Measurements from ENCODE around the gene FGD3. TPM values are rescaled to one million over a fixed set of nuclear protein-coding genes. Genes with fewer than 3 reads are reported as not detected.

Gene FGD3
- polyA plus RNA-seq, 1 experiment, result not detected

GRCh38 chr9:92968081-92968480 lies 20.8 kb downstream of the FGD3 start:
- Histone ChIP-seq H3K9me3 (ENCODE audit: control insufficient read depth, insufficient read depth, low read length) (no peaks in the 10 kb centered on the region; the same call in 1 of the 2 replicates), H3K27ac (ENCODE audit: low read depth, low read length) (no peak overlapping the region), H3K27me3 (ENCODE audit: control insufficient read depth, insufficient read depth, low read length) (no peaks in the 10 kb centered on the region), H3K4me3 (ENCODE audit: low read depth, low read length) (no peak overlapping the region)
- DNase-seq (ENCODE audit: low read depth, low spot score), result no peak
- TF ChIP-seq CTCF (IDR thresholded peaks at IDR 0.05; ENCODE audit: low read depth, low read length), result no peak
- POLR2A ChIA-PET, result no interaction called here
- CTCF ChIA-PET, result no interaction called here

- Histone ChIP-seq H3K4me3 (ENCODE audit: low read depth, low read length) (no peak overlapping the region), H3K27ac (ENCODE audit: low read depth, low read length) (no peak overlapping the region), H3K9me3 (ENCODE audit: control insufficient read depth, insufficient read depth, low read length) (no peaks in the 10 kb centered on the region), H3K27me3 (ENCODE audit: control insufficient read depth, insufficient read depth, low read length) (peaks cover 2% of the 10 kb centered on the region)
- no peak for DNase-seq (ENCODE audit: low read depth, low spot score)
- CTCF ChIA-PET, result interaction anchor here (0.6 kb wide), 1 partner anchor 17 kb away, joined by 12 read pairs; no protein-coding TSS in a partner anchor
- POLR2A ChIA-PET, result no interaction called here
- TF ChIP-seq CTCF (IDR thresholded peaks at IDR 0.05; ENCODE audit: low read depth, low read length), result no peak
Observed at GRCh38 chr9:92969516-92970466, 22.5 kb downstream of the FGD3 start.

GRCh38 chr9:92970467-92970923 lies 23.2 kb downstream of the FGD3 start:
- ChIA-PET CTCF (interaction anchor here (0.6 kb wide), 1 partner anchor 18 kb away, joined by 12 read pairs; no protein-coding TSS in a partner anchor), POLR2A (no interaction called here)
- Histone ChIP-seq H3K4me3 (ENCODE audit: low read depth, low read length) (no peak overlapping the region), H3K27ac (ENCODE audit: low read depth, low read length) (no peak overlapping the region), H3K27me3 (ENCODE audit: control insufficient read depth, insufficient read depth, low read length) (peaks cover 4% of the 10 kb centered on the region), H3K9me3 (ENCODE audit: control insufficient read depth, insufficient read depth, low read length) (no peaks in the 10 kb centered on the region; the same call in 1 of the 2 replicates)
- DNase-seq (ENCODE audit: low read depth, low spot score), result no peak
- no peak for TF ChIP-seq CTCF (IDR thresholded peaks at IDR 0.05; ENCODE audit: low read depth, low read length)

GRCh38 chr9:92971121-92971520 lies 23.8 kb downstream of the FGD3 start:
- POLR2A ChIA-PET, result no interaction called here
- TF ChIP-seq CTCF (IDR thresholded peaks at IDR 0.05; ENCODE audit: low read depth, low read length), result no peak
- no peak for DNase-seq (ENCODE audit: low read depth, low spot score)
- Histone ChIP-seq H3K27me3 (ENCODE audit: control insufficient read depth, insufficient read depth, low read length) (peaks cover 4% of the 10 kb centered on the region), H3K9me3 (ENCODE audit: control insufficient read depth, insufficient read depth, low read length) (no peaks in the 10 kb centered on the region; the same call in 1 of the 2 replicates), H3K4me3 (ENCODE audit: low read depth, low read length) (no peak overlapping the region), H3K27ac (ENCODE audit: low read depth, low read length) (no peak overlapping the region)
- CTCF ChIA-PET, result interaction anchor here (0.6 kb wide), 1 partner anchor 180 kb away, joined by 3 read pairs; no protein-coding TSS in a partner anchor

GRCh38 chr9:92971776-92972175 lies 24.5 kb downstream of the FGD3 start:
- no peak overlapping the region for H3K4me3 ChIP-seq (ENCODE audit: low read depth, low read length)
- ChIA-PET POLR2A (no interaction called here), CTCF (interaction anchor here (0.6 kb wide), 1 partner anchor 179 kb away, joined by 3 read pairs; no protein-coding TSS in a partner anchor)
- H3K9me3 ChIP-seq (ENCODE audit: control insufficient read depth, insufficient read depth, low read length), result no peaks in the 10 kb centered on the region; the same call in 1 of the 2 replicates
- no peak overlapping the region for H3K27ac ChIP-seq (ENCODE audit: low read depth, low read length)
- no peak for DNase-seq (ENCODE audit: low read depth, low spot score)
- H3K27me3 ChIP-seq (ENCODE audit: control insufficient read depth, insufficient read depth, low read length), result peaks cover 4% of the 10 kb centered on the region
- TF ChIP-seq CTCF (IDR thresholded peaks at IDR 0.05; ENCODE audit: low read depth, low read length), result no peak
